GM12872 (cell line): ENCODE results near the gene CAPN11.

Experiments
- TF ChIP-seq, protein P1 (sequence below): IDR thresholded peaks from 3 replicates; pipeline ENCODE4 v1.5.1; 2011; ENCODE audit warnings: low read depth, mild to moderate bottlenecking, low read length, moderate library complexity; ENCODE audit not compliant: insufficient read depth

Gene CAPN11

DNA sequence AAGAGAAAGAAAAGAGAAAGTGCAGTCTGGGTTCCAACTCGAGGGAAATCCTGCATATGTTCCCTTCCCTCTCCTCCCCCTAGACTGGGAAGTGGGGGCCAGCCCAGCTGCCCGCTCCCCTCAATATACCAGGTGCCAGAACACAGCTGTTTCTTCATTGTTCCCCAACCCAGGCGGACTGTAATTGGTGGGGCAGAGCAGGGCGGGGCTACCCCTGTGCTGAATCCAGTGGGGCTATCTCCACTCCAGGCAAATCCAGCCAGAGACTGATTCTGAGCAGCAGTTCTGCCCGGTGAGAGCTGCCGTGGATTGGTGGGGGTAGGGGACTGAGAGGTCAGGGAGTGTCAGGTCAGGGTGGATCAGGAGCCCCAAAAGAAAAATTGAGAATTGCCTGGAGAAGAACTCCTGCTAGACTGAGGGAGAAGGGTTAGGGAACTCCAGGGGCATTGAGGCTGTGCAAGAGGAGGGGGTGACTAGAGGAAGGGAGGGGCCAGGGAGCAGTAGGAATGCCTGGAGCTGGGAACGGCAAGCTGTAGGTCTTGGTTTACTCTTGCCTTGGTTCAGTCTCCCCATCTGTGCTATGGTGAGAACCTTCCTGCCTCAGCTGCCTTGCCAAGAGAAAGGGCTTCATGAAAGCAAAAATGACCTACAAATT, 58.2 kb downstream of the CAPN11 start, which contains the start of gene MYMX:
Gene MYMX (plus strand): TSS at position 250 of the 655 bp plus-strand sequence. CDS start 546 bp downstream, outside the sequence.
- TF ChIP-seq, protein P1, sequence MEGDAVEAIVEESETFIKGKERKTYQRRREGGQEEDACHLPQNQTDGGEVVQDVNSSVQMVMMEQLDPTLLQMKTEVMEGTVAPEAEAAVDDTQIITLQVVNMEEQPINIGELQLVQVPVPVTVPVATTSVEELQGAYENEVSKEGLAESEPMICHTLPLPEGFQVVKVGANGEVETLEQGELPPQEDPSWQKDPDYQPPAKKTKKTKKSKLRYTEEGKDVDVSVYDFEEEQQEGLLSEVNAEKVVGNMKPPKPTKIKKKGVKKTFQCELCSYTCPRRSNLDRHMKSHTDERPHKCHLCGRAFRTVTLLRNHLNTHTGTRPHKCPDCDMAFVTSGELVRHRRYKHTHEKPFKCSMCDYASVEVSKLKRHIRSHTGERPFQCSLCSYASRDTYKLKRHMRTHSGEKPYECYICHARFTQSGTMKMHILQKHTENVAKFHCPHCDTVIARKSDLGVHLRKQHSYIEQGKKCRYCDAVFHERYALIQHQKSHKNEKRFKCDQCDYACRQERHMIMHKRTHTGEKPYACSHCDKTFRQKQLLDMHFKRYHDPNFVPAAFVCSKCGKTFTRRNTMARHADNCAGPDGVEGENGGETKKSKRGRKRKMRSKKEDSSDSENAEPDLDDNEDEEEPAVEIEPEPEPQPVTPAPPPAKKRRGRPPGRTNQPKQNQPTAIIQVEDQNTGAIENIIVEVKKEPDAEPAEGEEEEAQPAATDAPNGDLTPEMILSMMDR: no peak

DNA sequence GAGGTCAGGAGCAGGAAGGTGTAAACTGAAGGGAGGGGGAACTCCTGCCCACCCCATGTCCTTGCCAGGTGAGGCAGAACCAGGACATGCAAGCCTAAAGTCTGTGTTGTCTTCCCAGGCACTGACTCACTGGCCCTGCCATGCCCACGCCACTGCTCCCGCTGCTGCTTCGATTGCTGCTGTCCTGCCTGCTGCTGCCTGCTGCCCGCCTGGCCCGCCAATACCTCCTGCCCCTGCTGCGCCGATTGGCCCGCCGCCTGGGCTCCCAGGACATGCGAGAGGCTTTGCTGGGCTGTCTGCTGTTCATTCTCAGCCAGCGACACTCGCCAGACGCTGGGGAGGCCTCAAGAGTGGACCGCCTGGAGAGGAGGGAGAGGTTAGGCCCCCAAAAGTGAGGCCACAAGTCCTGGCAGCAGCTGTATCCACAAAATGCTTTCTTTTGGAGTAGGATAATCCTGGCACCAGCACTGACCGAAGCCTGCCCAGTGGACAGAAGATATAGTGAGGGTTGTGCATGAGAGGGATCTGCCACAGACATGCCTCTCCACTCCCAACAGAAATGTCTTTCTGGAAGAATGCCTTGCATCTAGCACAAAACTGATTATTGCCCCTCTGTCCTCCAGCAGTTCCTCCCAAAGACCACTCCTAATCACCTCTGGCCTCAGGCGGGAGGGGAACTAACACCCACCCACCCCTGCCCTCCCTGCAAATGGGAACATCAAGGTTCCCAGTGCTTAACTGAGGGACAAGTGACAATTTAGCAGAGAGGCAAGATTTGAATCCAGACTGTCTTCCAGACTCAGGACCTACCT, 58.9 kb downstream of the CAPN11 start:
- TF ChIP-seq, protein P1: no peak

DNA sequence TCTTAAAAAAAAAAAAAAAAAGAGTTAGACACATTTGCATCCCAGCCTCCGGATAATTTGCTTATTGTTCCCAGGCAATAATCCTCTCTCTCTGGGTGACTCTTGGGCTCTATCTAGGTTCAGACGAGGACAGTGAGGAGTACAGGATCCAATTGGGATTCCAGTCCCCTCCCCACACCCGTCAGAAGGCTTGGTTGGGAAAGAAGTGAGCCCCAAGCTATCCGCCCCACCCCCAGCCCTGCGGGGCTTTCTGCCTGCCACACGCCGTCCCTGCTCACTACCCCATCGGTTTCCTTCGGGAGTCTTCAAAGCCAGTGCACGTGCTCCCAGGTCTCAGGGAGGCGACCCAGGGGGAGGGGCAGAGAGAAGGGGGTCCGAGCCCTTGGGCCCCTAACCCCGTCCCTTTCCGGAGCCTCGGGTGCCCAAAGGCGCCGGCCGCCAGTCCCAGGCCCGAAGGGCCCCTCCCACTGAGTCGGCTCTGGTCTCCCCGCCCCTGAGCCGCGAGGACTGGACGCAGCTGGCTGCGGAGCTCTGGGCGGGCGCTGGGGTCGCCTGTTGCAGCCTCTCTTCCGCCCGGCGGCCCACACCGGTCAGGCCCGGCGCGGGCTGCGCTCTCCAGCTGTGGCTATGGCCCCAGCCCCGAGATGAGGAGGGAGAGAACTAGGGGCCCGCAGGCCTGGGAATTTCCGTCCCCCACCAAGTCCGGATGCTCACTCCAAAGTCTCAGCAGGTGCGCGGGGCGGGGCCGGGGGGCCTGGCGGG, 60.6 kb downstream of the CAPN11 start:
- TF ChIP-seq, protein P1: no peak

DNA sequence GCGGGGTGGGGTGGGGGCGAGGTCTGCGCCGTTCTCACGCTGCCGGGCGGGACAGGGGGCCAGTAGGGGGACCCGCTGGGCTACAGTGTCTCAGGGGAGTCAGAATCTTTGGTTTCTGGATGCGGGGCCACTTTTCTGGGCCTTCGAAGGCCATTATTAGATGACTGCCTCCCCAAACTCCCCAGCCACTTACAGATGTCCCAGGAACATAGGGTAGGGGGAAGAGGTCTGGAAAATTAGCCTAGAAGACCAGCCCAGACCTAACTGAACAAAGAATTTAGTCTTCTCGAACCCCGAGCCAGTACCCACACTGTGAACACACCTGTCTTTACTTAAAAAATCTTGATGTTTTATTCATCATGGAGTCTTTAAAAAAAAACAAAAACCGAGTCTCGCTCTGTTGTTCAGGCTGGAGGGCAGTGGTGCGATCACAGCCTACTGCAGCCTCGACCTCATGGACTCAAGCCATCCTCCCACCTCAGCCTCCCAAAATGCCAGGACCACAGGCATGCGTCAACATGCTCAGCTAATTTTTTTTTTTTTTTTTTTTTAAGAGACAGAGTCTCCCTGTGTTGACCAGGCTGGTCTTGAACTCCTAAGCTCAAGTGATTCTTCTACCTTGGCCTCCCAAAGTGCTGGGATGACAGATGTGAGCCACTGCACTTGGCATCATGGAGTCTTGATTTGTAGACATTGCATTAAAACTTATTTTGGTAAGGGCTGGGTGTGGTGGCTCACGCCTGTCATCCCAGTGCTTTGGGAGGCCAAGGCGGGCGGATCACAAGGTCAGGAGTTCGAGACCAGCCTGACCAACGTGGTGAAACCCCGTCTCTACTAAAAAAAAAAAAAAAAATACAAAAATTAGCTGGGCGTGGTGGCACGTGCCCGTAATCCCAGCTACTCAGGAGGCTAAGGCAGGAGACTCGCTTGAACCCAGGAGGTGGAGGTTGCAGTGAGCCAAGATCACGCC, 61.5 kb downstream of the CAPN11 start:
- TF ChIP-seq, protein P1: 0 out of 3 replicates have a peak, but pooled peaks have one; percentile 17

DNA sequence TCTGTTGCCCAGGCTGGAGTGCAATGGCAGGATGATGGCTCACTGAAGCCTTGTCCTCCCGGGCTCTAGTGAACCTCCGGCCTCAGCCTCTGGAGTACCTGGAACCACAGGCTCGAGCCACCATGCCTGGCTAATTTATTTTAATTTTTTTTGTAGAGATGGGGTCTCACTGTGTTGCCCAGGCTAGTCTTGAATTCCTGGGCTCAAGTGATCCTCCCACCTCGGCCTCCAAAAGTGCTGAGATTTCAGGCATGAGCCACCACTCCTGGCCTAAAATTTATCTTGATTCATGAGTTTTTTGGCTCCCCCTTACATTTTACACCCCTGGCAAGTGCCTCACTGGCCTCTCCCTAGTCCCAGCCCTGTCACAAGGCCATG, 62.3 kb downstream of the CAPN11 start:
- TF ChIP-seq, protein P1: no peak

DNA sequence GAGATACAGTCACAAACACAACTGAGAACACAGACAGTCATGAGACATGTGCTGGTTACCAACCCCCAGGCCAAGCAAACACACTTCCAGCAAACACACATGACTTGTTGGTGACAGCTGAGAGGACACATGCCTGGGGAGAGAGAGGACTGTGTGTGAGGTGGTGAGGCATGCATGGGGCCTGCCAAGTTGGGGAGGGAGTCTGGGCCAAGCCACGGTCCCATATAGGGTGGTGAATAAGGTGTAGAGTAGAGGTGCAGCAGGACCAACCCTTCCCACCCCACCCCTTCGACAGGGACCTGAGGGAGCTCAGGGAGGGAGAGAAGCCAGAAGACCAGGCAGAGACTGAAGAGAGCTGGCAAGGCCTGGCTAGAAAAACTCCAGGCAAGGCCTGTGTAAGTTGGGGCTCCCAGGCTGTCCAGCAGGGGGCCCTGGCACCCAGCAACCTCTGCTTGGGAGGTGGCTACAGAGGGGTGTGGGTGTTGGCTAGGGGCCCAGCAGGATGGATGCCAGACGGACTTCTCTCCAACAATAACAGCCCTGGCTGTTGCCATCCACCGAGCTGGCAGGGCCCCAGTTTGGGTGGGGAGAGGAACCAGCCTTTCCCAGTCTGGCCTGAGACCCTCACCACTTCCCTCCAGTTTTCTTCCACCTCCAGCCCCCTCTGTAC, 62.8 kb downstream of the CAPN11 start:
- TF ChIP-seq, protein P1: peak; percentile 97
